ENCODE data around the gene PTCD1.

The PTCD1 gene

GRCh38 chr7:99408379-99409191 lies 30.0 kb downstream of the PTCD1 start, which contains the start of the genes BUD31 and PDAP1:
TSS of gene BUD31 (plus strand) at chr7:99408969. CDS start at chr7:99411093, 2,124 bp downstream.
TSS of gene PDAP1 (minus strand) at chr7:99408597. CDS start at chr7:99408548, 49 bp downstream.
- Histone ChIP-seq H3K4me3 (ENCODE audit: low read depth, low read length) (peak within 1 kb of the TSS; percentile 99), H3K27me3 (ENCODE audit: insufficient read depth, low read length) (no peaks in the 10 kb centered on the region), H3K79me2 (ENCODE audit: control insufficient read depth, insufficient read depth, low read length, unreplicated experiment) (peaks cover 77% of the 10 kb centered on the region), H3K27ac (ENCODE audit: low read depth, low read length) (peak within 1 kb of the TSS; percentile 97), H3K36me3 (ENCODE audit: insufficient read depth, low read length) (peaks cover 12% of the 10 kb centered on the region), H2AFZ (ENCODE audit: low read length, unreplicated experiment) (peak within 1 kb of the TSS; percentile 99), H3K4me1 (ENCODE audit: control insufficient read depth, insufficient read depth, low read length, unreplicated experiment) (peaks cover 43% of the 10 kb centered on the region)

GRCh38 chr7:99407872-99408378 lies 30.7 kb downstream of the PTCD1 start:
- Histone ChIP-seq H3K27ac (ENCODE audit: low read depth, low read length) (peak overlapping the region; percentile 97), H3K79me2 (ENCODE audit: control insufficient read depth, insufficient read depth, low read length, unreplicated experiment) (peaks cover 77% of the 10 kb centered on the region), H3K4me1 (ENCODE audit: control insufficient read depth, insufficient read depth, low read length, unreplicated experiment) (peaks cover 43% of the 10 kb centered on the region), H3K4me3 (ENCODE audit: low read depth, low read length) (peak overlapping the region; percentile 99), H3K27me3 (ENCODE audit: insufficient read depth, low read length) (no peaks in the 10 kb centered on the region), H2AFZ (ENCODE audit: low read length, unreplicated experiment) (peak overlapping the region; percentile 99), H3K36me3 (ENCODE audit: insufficient read depth, low read length) (peaks cover 11% of the 10 kb centered on the region)

DNA sequence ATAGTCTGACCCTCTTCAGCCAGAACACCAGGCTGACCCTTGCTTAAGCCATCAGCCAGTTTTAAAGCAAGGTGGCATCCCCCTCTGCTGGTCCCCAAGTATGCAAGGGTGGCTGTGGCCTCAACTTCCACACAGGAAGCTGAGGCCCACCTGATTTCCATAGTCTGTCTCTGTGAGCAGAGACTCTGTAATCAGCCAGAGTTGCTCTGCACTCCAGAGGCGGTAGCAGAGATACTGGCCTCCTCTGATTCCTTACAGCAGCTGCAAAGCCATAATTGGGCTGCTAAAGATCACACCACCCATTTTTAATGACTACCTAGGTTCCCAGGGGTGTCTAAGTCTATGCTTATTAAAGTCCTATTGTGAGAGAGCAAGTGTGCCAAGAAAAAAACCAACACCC lies 32.0 kb downstream of the PTCD1 start:
- H3K4me1 ChIP-seq (ENCODE audit: control insufficient read depth, insufficient read depth, low read length, unreplicated experiment): peaks cover 43% of the 10 kb centered on the region
- H3K79me2 ChIP-seq (ENCODE audit: control insufficient read depth, insufficient read depth, low read length, unreplicated experiment): peaks cover 76% of the 10 kb centered on the region
- H3K27me3 ChIP-seq (ENCODE audit: insufficient read depth, low read length): no peaks in the 10 kb centered on the region
- H3K4me3 ChIP-seq (ENCODE audit: low read depth, low read length): peak overlapping the region; percentile 99
- H2AFZ ChIP-seq (ENCODE audit: low read length, unreplicated experiment): no peak overlapping the region
- H3K27ac ChIP-seq (ENCODE audit: low read depth, low read length): no peak overlapping the region
- peaks cover 11% of the 10 kb centered on the region for H3K36me3 ChIP-seq (ENCODE audit: insufficient read depth, low read length)

- H2AFZ ChIP-seq (ENCODE audit: low read length, unreplicated experiment): no peak overlapping the region
- no peaks in the 10 kb centered on the region for H3K27me3 ChIP-seq (ENCODE audit: insufficient read depth, low read length)
- H3K4me1 ChIP-seq (ENCODE audit: control insufficient read depth, insufficient read depth, low read length, unreplicated experiment): peaks cover 34% of the 10 kb centered on the region
- no peak overlapping the region for H3K27ac ChIP-seq (ENCODE audit: low read depth, low read length)
- peaks cover 9% of the 10 kb centered on the region; the same call in 1 of the 2 replicates for H3K36me3 ChIP-seq (ENCODE audit: insufficient read depth, low read length)
- H3K4me3 ChIP-seq (ENCODE audit: low read depth, low read length): no peak overlapping the region
- peaks cover 64% of the 10 kb centered on the region for H3K79me2 ChIP-seq (ENCODE audit: control insufficient read depth, insufficient read depth, low read length, unreplicated experiment)
Observed at GRCh38 chr7:99404977-99405320, 33.6 kb downstream of the PTCD1 start.

DNA sequence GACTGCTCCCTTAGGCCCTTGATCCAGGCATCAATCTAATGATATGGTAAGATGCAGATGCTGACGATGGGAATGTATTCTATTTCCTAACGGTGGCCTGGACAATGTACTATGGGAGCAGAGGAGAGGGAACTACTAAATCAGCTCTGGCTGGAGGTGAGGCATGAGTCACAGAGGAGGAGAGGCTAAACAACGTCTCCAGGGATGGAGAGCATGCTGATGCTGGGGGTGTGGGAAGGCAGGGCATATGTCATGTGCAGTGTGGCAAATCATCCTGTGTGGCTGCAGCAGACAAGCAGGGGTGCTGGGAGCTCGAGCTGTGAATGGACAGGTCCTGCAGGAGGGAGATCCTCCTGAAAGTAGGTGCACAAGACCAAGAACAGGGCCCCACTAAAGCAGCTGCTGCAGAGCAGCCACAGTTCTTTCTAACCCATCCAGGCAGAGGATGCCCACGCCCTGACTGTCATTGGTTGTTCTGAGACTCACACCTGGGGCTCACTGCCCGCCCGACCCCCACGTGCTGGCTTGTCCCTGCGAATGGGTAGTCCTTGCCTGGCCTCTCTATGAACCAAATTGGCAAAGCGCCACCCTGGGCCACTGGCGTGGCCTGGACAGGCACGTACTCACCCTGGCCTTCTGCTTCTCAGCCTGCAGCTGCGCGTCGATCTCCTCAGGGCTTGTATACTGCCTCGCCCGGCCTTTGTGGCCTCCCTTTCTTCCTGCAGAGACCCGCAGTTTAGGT lies 34.2 kb downstream of the PTCD1 start:
- no peak overlapping the region for H3K4me3 ChIP-seq (ENCODE audit: low read depth, low read length)
- peaks cover 59% of the 10 kb centered on the region for H3K79me2 ChIP-seq (ENCODE audit: control insufficient read depth, insufficient read depth, low read length, unreplicated experiment)
- no peak overlapping the region for H2AFZ ChIP-seq (ENCODE audit: low read length, unreplicated experiment)
- H3K27ac ChIP-seq (ENCODE audit: low read depth, low read length): peak overlapping the region; percentile 14; the same call in 1 of the 2 replicates
- peaks cover 14% of the 10 kb centered on the region; the same call in 1 of the 2 replicates for H3K36me3 ChIP-seq (ENCODE audit: insufficient read depth, low read length)
- no peaks in the 10 kb centered on the region for H3K27me3 ChIP-seq (ENCODE audit: insufficient read depth, low read length)
- H3K4me1 ChIP-seq (ENCODE audit: control insufficient read depth, insufficient read depth, low read length, unreplicated experiment): peaks cover 32% of the 10 kb centered on the region

- peaks cover 53% of the 10 kb centered on the region for H3K79me2 ChIP-seq (ENCODE audit: control insufficient read depth, insufficient read depth, low read length, unreplicated experiment)
- H2AFZ ChIP-seq (ENCODE audit: low read length, unreplicated experiment): no peak overlapping the region
- H3K4me3 ChIP-seq (ENCODE audit: low read depth, low read length): no peak overlapping the region
- peaks cover 32% of the 10 kb centered on the region for H3K4me1 ChIP-seq (ENCODE audit: control insufficient read depth, insufficient read depth, low read length, unreplicated experiment)
- no peaks in the 10 kb centered on the region for H3K27me3 ChIP-seq (ENCODE audit: insufficient read depth, low read length)
- H3K36me3 ChIP-seq (ENCODE audit: insufficient read depth, low read length): peaks cover 19% of the 10 kb centered on the region; the same call in 1 of the 2 replicates
- peak overlapping the region; percentile 14; the same call in 1 of the 2 replicates for H3K27ac ChIP-seq (ENCODE audit: low read depth, low read length)
Observed at GRCh38 chr7:99403764-99404163, 34.8 kb downstream of the PTCD1 start.

DNA sequence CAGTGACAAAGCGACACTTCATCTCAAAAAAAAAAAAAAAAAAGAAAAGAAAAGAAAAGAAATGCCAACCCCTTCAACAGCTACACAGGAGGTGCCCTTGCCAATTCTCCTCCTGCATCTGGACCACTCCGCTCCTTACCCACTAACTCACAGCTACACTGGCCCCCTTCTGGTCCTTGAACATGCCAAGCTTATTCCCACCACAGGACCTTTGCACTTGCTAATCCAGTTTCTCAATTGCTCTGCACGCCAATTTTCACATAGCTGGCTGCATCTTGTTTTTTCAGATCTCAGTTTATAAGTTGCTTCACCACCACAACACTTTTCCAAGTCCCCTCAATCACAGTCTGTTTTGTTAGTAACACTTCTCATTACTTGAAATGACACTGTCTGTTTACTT lies 35.7 kb downstream of the PTCD1 start:
- peaks cover 24% of the 10 kb centered on the region; the same call in 1 of the 2 replicates for H3K36me3 ChIP-seq (ENCODE audit: insufficient read depth, low read length)
- no peaks in the 10 kb centered on the region for H3K27me3 ChIP-seq (ENCODE audit: insufficient read depth, low read length)
- no peak overlapping the region for H3K27ac ChIP-seq (ENCODE audit: low read depth, low read length)
- peaks cover 32% of the 10 kb centered on the region for H3K4me1 ChIP-seq (ENCODE audit: control insufficient read depth, insufficient read depth, low read length, unreplicated experiment)
- no peak overlapping the region for H2AFZ ChIP-seq (ENCODE audit: low read length, unreplicated experiment)
- H3K79me2 ChIP-seq (ENCODE audit: control insufficient read depth, insufficient read depth, low read length, unreplicated experiment): peaks cover 48% of the 10 kb centered on the region
- no peak overlapping the region for H3K4me3 ChIP-seq (ENCODE audit: low read depth, low read length)

GRCh38 chr7:99399597-99399996 lies 39.0 kb downstream of the PTCD1 start:
- H3K79me2 ChIP-seq (ENCODE audit: control insufficient read depth, insufficient read depth, low read length, unreplicated experiment): peaks cover 16% of the 10 kb centered on the region
- no peak overlapping the region for H3K4me3 ChIP-seq (ENCODE audit: low read depth, low read length)
- peaks cover 8% of the 10 kb centered on the region for H3K4me1 ChIP-seq (ENCODE audit: control insufficient read depth, insufficient read depth, low read length, unreplicated experiment)
- no peak overlapping the region for H2AFZ ChIP-seq (ENCODE audit: low read length, unreplicated experiment)
- H3K27ac ChIP-seq (ENCODE audit: low read depth, low read length): no peak overlapping the region
- no peaks in the 10 kb centered on the region for H3K27me3 ChIP-seq (ENCODE audit: insufficient read depth, low read length)
- peaks cover 31% of the 10 kb centered on the region; the same call in 1 of the 2 replicates for H3K36me3 ChIP-seq (ENCODE audit: insufficient read depth, low read length)

DNA sequence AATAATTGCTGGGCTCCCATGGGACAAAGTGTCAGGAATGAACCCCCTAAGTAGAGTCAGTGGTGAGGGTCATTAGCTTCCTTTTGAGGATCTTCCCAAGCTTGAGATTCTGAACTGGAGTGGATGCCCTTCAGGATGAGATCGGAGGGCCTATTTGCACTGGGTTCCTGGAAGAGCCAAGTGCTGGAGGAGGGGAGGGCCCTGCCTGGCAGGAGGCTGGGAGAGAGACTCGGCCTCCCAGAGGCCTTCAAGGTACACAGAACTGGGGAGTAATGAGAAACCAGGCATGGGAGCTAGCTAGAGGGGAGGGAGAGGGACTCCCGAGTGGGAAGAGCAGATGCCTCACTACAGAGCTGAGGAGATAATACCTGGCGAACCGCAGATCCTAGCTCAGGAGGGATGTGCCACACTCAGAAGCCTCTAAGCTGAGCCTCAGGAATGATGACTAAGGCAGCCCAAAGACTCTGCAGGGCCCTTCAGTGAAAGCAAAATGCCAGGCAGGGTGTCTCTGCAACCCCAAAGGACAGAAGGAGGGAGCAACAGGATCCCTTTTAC lies 39.6 kb downstream of the PTCD1 start:
- Histone ChIP-seq H2AFZ (ENCODE audit: low read length, unreplicated experiment) (no peak overlapping the region), H3K4me1 (ENCODE audit: control insufficient read depth, insufficient read depth, low read length, unreplicated experiment) (peaks cover 1% of the 10 kb centered on the region), H3K36me3 (ENCODE audit: insufficient read depth, low read length) (peaks cover 31% of the 10 kb centered on the region; the same call in 1 of the 2 replicates), H3K4me3 (ENCODE audit: low read depth, low read length) (no peak overlapping the region), H3K79me2 (ENCODE audit: control insufficient read depth, insufficient read depth, low read length, unreplicated experiment) (peaks cover 9% of the 10 kb centered on the region), H3K27ac (ENCODE audit: low read depth, low read length) (no peak overlapping the region), H3K27me3 (ENCODE audit: insufficient read depth, low read length) (no peaks in the 10 kb centered on the region)

DNA sequence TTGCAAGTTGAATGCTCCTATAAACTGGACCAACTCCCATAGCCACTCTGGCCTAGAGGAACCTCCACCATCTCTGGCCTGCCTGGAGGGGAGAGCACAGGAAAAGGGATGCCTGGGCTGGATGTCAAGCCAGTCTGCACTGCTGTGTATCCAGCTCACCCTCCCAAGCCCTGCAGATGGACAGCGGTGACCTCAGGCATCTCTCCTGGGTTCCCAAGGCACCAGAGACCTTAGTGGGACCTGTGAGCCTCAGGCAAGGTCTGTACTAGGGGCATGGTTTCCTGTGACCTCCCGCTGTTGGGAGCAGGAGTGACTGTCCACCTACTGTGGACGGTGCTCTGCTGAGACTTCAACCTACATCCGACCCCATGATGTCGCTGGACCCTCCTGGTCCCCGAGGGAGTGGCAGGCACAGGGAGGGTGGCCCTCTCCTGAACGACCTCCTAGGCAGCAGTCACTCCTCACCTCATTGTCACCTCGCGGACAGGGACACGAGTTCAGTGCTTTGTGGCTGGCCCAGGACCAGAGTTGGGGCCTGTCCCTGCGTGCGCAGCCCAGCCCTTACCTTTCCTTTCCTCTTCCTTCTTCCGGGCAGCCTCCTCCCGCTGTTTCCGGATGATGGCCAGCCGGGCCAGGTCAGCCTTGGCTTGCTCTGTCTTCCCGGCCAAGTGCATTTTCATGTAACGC lies 41.2 kb downstream of the PTCD1 start:
- peaks cover 33% of the 10 kb centered on the region; the same call in 1 of the 2 replicates for H3K36me3 ChIP-seq (ENCODE audit: insufficient read depth, low read length)
- H3K4me1 ChIP-seq (ENCODE audit: control insufficient read depth, insufficient read depth, low read length, unreplicated experiment): no peaks in the 10 kb centered on the region
- no peaks in the 10 kb centered on the region for H3K79me2 ChIP-seq (ENCODE audit: control insufficient read depth, insufficient read depth, low read length, unreplicated experiment)
- H3K27me3 ChIP-seq (ENCODE audit: insufficient read depth, low read length): no peaks in the 10 kb centered on the region
- H3K27ac ChIP-seq (ENCODE audit: low read depth, low read length): no peak overlapping the region
- H3K4me3 ChIP-seq (ENCODE audit: low read depth, low read length): no peak overlapping the region
- no peak overlapping the region for H2AFZ ChIP-seq (ENCODE audit: low read length, unreplicated experiment)
